Retinal pigment epithelial cell (primary cell): ENCODE results near the gene CRYBG1.
A peak's percentile ranks its signal among the peaks of the same experiment; 100 is the strongest.

Experiments
- DNase-seq: peaks from one replicate; pipeline ENCODE4 v3.0.0-alpha.2; 2010; ENCODE audit warnings: low read depth
- H3K4me3 ChIP-seq: 2 replicates; pipeline ENCODE4 v1.5.1; 2011; ENCODE audit warnings: mild to moderate bottlenecking, low read length, control low read depth, moderate library complexity
- TF ChIP-seq, protein P1 (sequence below): conservative IDR thresholded peaks from 2 replicates; pipeline ENCODE4 v1.5.1; 2011; ENCODE audit warnings: low read depth, low read length, control low read depth, inconsistent platforms

The CRYBG1 gene

DNA sequence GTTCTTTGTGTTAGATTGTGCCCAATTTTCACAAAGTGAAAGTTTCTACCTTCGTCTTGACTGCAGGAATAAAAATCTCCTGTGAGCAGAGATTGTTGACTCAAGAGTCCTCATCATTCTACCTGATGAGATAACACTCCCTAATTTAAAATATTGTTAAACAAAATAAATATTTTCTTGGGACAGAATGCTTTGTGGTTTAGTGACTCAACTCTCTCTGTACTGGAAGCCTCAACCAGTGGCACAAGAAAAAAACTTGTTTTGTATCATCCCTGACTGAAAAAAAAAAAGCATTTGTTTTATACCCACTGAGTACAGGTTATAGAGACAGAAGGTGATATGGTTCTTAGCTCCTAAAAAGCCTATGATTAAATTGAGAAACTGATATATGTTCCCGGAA, 78.9 kb downstream of the CRYBG1 start:
- no peak overlapping the region for H3K4me3 ChIP-seq
- DNase-seq, result no peak
- TF ChIP-seq, protein P1, sequence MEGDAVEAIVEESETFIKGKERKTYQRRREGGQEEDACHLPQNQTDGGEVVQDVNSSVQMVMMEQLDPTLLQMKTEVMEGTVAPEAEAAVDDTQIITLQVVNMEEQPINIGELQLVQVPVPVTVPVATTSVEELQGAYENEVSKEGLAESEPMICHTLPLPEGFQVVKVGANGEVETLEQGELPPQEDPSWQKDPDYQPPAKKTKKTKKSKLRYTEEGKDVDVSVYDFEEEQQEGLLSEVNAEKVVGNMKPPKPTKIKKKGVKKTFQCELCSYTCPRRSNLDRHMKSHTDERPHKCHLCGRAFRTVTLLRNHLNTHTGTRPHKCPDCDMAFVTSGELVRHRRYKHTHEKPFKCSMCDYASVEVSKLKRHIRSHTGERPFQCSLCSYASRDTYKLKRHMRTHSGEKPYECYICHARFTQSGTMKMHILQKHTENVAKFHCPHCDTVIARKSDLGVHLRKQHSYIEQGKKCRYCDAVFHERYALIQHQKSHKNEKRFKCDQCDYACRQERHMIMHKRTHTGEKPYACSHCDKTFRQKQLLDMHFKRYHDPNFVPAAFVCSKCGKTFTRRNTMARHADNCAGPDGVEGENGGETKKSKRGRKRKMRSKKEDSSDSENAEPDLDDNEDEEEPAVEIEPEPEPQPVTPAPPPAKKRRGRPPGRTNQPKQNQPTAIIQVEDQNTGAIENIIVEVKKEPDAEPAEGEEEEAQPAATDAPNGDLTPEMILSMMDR, result no peak

DNA sequence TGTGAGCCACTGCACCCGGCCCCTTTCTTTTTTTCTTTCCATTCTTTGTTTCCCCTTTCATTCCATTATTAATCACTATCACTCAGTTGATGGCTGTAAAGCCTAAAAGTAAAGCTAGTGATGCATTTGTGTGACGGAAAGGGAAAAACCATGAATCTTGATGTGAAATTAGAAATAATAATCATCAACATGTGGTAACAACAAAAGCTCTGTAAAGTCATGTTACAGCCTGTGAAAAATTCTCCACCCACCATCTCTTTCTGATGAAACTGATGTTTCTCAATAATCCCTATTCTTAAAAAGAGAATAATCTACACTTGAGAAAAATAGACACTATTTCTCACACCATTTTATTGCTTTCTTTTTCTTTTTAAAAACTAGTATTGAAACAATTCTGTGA, 80.0 kb downstream of the CRYBG1 start:
- no peak for DNase-seq
- H3K4me3 ChIP-seq, result no peak overlapping the region
- TF ChIP-seq, protein P1, result no peak

DNA sequence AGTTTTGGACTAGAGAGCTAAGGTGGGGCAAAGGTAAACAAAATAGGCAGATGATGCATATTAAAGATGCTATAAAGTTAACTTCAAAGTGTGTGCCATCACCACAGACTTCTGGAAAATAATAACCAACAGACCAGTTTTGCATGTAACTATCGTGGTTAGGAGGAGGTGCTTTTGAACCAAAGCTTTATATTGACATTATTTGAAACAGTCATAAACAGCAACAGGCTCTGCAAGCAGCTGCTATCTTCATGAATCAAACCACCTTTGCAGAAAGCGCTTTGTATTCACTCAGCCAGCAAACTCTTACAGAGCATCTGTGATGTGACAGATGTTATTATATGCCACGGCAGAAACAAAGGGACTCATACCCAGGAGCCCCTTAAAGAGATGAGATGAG, 81.9 kb downstream of the CRYBG1 start:
- TF ChIP-seq, protein P1, result no peak
- no peak for DNase-seq
- H3K4me3 ChIP-seq, result no peak overlapping the region

DNA sequence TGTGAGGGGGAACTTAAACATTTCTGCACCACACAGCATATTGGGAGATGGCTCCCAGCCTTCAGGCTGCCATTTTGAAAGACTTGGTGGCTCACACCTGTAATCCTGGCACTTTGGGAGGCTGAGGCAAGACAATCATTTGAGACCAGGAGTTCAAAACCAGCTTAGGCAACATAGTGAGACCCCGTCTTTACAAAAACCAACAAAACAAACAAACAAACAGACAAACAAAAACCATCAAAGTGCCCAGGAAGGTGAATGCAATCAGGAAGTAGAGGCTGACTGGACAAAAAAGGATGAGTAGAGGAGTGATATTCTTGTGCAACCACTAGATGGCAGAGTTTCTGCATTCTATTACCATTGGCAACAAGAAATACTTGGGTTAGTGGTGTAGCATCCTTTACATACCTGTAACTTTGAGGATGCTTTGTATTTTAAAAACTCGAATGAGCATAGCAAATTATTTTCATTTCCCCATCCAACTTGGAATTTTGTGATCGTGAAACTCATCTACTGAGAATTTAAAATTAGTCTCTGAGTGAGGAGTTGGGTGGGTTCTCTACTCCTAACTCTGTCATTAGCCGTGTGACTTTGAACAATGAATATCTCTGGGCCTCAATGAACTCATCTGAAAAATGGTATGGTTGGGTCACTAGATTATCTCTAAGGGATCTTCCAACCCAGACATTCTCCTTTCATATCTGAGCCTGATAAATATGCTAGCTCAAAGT, 84.4 kb downstream of the CRYBG1 start:
- peak; percentile 28 for DNase-seq
- H3K4me3 ChIP-seq, result no peak overlapping the region
- TF ChIP-seq, protein P1, result peak; percentile 76

DNA sequence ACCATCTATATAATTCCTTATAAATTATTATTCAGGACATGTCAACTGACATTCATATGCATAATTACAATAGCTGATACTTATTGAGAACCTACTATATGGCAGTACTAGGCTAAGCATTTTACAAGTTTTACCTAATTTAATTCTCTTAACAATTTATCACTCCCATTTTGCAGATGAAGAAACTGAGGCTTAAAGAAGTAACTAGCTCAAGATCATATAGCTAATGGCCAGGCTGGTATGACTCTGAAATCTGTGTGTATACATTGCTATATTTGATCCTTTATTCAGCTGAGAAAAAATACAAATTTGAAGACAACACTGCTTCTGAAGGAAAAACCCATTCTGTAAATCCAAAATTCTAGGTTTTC, 85.0 kb downstream of the CRYBG1 start:
- H3K4me3 ChIP-seq, result no peak overlapping the region
- TF ChIP-seq, protein P1, result no peak
- DNase-seq, result no peak

DNA sequence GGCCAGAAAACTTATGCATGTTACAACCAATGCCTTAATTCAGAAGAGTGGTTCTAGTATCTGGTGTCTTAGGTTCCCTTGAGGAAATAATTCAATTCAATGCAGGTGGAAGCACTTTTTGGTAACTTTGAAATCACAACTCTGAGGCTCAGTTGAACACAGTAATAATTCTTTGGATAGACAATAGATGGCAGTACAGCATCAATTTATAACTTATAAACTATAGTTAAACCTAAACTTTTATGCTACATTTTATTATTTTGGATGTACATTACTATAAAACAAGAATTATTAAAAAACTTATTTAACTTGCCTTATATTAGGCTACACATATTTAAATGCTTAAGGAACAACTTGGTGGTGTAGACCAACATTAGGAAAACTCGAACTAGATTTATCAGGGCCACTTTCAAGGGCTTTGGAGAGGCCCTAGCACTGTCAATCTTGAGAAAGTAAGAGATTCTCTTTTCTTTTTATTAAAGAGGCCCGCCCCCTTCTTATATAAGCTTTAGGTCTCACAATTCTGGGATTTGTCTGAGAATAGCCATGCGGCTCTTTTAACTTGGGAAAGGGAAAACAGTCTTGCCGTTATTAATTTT, 85.9 kb downstream of the CRYBG1 start:
- DNase-seq, result no peak
- TF ChIP-seq, protein P1, result peak; percentile 30
- no peak overlapping the region for H3K4me3 ChIP-seq

DNA sequence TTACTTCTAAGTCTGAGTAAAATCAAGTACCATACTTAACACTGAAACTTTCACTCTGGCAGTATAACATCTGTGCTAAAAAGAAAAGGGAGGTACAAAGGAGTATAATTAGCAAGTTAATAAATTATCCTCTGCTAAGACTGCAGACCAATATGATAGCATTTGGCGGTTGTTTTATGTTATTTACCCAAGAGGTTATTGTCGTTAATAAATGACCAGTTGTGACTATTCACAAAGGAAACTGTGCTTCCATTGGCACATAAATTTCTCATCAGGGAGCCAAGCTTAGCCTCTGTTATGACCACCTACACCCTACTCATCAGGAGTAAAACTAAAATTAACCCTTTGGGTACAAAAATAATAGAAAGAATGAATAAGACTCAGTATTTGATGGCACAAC, 86.5 kb downstream of the CRYBG1 start:
- H3K4me3 ChIP-seq, result no peak overlapping the region
- DNase-seq, result no peak
- TF ChIP-seq, protein P1, result no peak
